MG63 (cell line): ENCODE results near the gene PDE4D. TPM values are rescaled to one million over a fixed set of nuclear protein-coding genes. Genes with fewer than 3 reads are reported as not detected.

Experiments
- DNase-seq: peaks from one replicate; pipeline ENCODE4 v3.0.0-alpha.2; 2020
- H3K27me3 ChIP-seq: fragments of 250-450 bp; sonication (Bioruptor Pico); 2 replicates; pipeline ENCODE4 v1.5.1; 2020; ENCODE audit warnings: mild to moderate bottlenecking, moderate library complexity
- H3K36me3 ChIP-seq: fragments of 250-450 bp; sonication (Bioruptor Pico); 2 replicates; pipeline ENCODE4 v1.5.1; 2020; ENCODE audit warnings: mild to moderate bottlenecking, moderate library complexity
- H3K4me3 ChIP-seq: fragments of 250-450 bp; sonication (Bioruptor Pico); 2 replicates; pipeline ENCODE4 v1.5.1; 2020; ENCODE audit warnings: mild to moderate bottlenecking, moderate library complexity
- H3K9me3 ChIP-seq: fragments of 250-450 bp; sonication (Bioruptor Pico); 2 replicates; pipeline ENCODE4 v1.5.1; 2020; ENCODE audit warnings: mild to moderate bottlenecking, moderate library complexity
- total RNA-seq: library from RNA; depleted of rRNA; stranded (reverse); fragments of >200 nt; shearing (Covaris generic); gene quantifications from 2 replicates; pipeline ENCODE4 v1.2.3, GENCODE V29; 2014; ENCODE audit warnings: low replicate concordance

The PDE4D gene
- total RNA-seq, 1 experiment from 2014 or later: 3.1 TPM

- no peak for DNase-seq
These were observed 855.4 kb downstream of the PDE4D start for GRCh38 chr5:59037941-59038797.

GRCh38 chr5:59037453-59037852 is 856.1 kb downstream of the PDE4D start:
- DNase-seq: no peak

More at GRCh38 chr5:59037941-59038797, 855.4 kb downstream of the PDE4D start:
- no peaks in the 10 kb centered on the region for H3K36me3 ChIP-seq
- H3K9me3 ChIP-seq: no peaks in the 10 kb centered on the region
- H3K27me3 ChIP-seq: no peaks in the 10 kb centered on the region; the same call in 1 of the 2 replicates
- H3K4me3 ChIP-seq: peak overlapping the region; percentile 62

GRCh38 chr5:59037041-59037440 is 856.5 kb downstream of the PDE4D start:
- Histone ChIP-seq H3K36me3 (no peaks in the 10 kb centered on the region), H3K27me3 (no peaks in the 10 kb centered on the region; the same call in 1 of the 2 replicates), H3K9me3 (no peaks in the 10 kb centered on the region), H3K4me3 (no peak overlapping the region)
- DNase-seq: no peak

More at GRCh38 chr5:59037453-59037852, 856.1 kb downstream of the PDE4D start:
- H3K36me3 ChIP-seq: no peaks in the 10 kb centered on the region
- no peaks in the 10 kb centered on the region; the same call in 1 of the 2 replicates for H3K27me3 ChIP-seq
- H3K9me3 ChIP-seq: no peaks in the 10 kb centered on the region
- H3K4me3 ChIP-seq: no peak overlapping the region

- Histone ChIP-seq H3K36me3 (no peaks in the 10 kb centered on the region), H3K4me3 (no peak overlapping the region), H3K27me3 (no peaks in the 10 kb centered on the region; the same call in 1 of the 2 replicates), H3K9me3 (no peaks in the 10 kb centered on the region)
- DNase-seq: peak; percentile 58
These were observed 857.1 kb downstream of the PDE4D start for GRCh38 chr5:59036274-59036961.

GRCh38 chr5:59035681-59036080 is 857.8 kb downstream of the PDE4D start:
- H3K9me3 ChIP-seq: no peaks in the 10 kb centered on the region
- DNase-seq: no peak
- no peak overlapping the region for H3K4me3 ChIP-seq
- H3K27me3 ChIP-seq: no peaks in the 10 kb centered on the region; the same call in 1 of the 2 replicates
- H3K36me3 ChIP-seq: no peaks in the 10 kb centered on the region

- peak; percentile 8 for DNase-seq
- Histone ChIP-seq H3K36me3 (no peaks in the 10 kb centered on the region), H3K27me3 (no peaks in the 10 kb centered on the region), H3K9me3 (no peaks in the 10 kb centered on the region; the same call in 1 of the 2 replicates), H3K4me3 (no peak overlapping the region)
These were observed 858.9 kb downstream of the PDE4D start for GRCh38 chr5:59034498-59035186.

- Histone ChIP-seq H3K9me3 (peaks cover 3% of the 10 kb centered on the region), H3K36me3 (no peaks in the 10 kb centered on the region), H3K27me3 (no peaks in the 10 kb centered on the region), H3K4me3 (no peak overlapping the region)
- no peak for DNase-seq
These were observed 866.2 kb downstream of the PDE4D start for GRCh38 chr5:59027145-59027907.

- Histone ChIP-seq H3K9me3 (peaks cover 3% of the 10 kb centered on the region), H3K27me3 (no peaks in the 10 kb centered on the region), H3K4me3 (no peak overlapping the region), H3K36me3 (no peaks in the 10 kb centered on the region)
- no peak for DNase-seq
These were observed 867.8 kb downstream of the PDE4D start for GRCh38 chr5:59025734-59026133.

GRCh38 chr5:59021837-59022514 is 871.5 kb downstream of the PDE4D start:
- H3K4me3 ChIP-seq: no peak overlapping the region
- H3K36me3 ChIP-seq: no peaks in the 10 kb centered on the region
- H3K27me3 ChIP-seq: no peaks in the 10 kb centered on the region
- DNase-seq: peak; percentile 17
- H3K9me3 ChIP-seq: no peaks in the 10 kb centered on the region

- no peak for DNase-seq
- H3K9me3 ChIP-seq: no peaks in the 10 kb centered on the region
- no peaks in the 10 kb centered on the region for H3K27me3 ChIP-seq
- H3K4me3 ChIP-seq: no peak overlapping the region
- no peaks in the 10 kb centered on the region for H3K36me3 ChIP-seq
These were observed 872.2 kb downstream of the PDE4D start for GRCh38 chr5:59021286-59021673.

GRCh38 chr5:59020611-59021285 is 872.8 kb downstream of the PDE4D start:
- H3K4me3 ChIP-seq: no peak overlapping the region
- no peak for DNase-seq
- no peaks in the 10 kb centered on the region for H3K36me3 ChIP-seq
- H3K9me3 ChIP-seq: no peaks in the 10 kb centered on the region
- no peaks in the 10 kb centered on the region for H3K27me3 ChIP-seq

- no peak for DNase-seq
- Histone ChIP-seq H3K36me3 (no peaks in the 10 kb centered on the region), H3K4me3 (no peak overlapping the region), H3K9me3 (no peaks in the 10 kb centered on the region), H3K27me3 (no peaks in the 10 kb centered on the region)
These were observed 874.4 kb downstream of the PDE4D start for GRCh38 chr5:59019078-59019477.

- no peaks in the 10 kb centered on the region for H3K9me3 ChIP-seq
These were observed 876.6 kb downstream of the PDE4D start for GRCh38 chr5:59016925-59017324.

GRCh38 chr5:59008816-59009473 is 884.6 kb downstream of the PDE4D start:
- H3K27me3 ChIP-seq: no peaks in the 10 kb centered on the region
- H3K4me3 ChIP-seq: no peak overlapping the region
- H3K36me3 ChIP-seq: no peaks in the 10 kb centered on the region
- H3K9me3 ChIP-seq: no peaks in the 10 kb centered on the region
- no peak for DNase-seq

More at GRCh38 chr5:59016925-59017324, 876.6 kb downstream of the PDE4D start:
- DNase-seq: no peak
- Histone ChIP-seq H3K4me3 (no peak overlapping the region), H3K27me3 (no peaks in the 10 kb centered on the region), H3K36me3 (no peaks in the 10 kb centered on the region)
